Thyroid gland (tissue), 4 donors: ENCODE measurements around the gene APOD.

Experiments
- CTCF ChIP-seq, 6 experiments: fragments of 200-600 bp in 3 of 6; fragments of 450-650 bp in 3 of 6; sonication (generic) in 3 of 6; IDR thresholded peaks; one replicate each; pipeline ENCODE4 v1.5.1; 2016 to 2019; ENCODE audit warnings: antibody characterized with exemption in 6 of 6, mild to moderate bottlenecking in 2 of 6, inconsistent platforms in 1 of 6, moderate library complexity in 1 of 6
- POLR2A ChIP-seq, 2 donors: fragments of 450-650 bp; IDR thresholded peaks; one replicate each; pipeline ENCODE4 v1.6.1; 2017; ENCODE audit warnings: antibody characterized with exemption in 2 of 2, mild to moderate bottlenecking in 2 of 2, moderate library complexity in 1 of 2

GRCh38 chr3:195544634-195545033 is 39.1 kb downstream of the APOD start:
- no peak for TF ChIP-seq CTCF (IDR thresholded peaks at IDR 0.05)
- no peak for TF ChIP-seq POLR2A (IDR thresholded peaks at IDR 0.05)
